ENCODE results near the gene SUGCT. TPM values are rescaled to one million over a fixed set of nuclear protein-coding genes. Genes with fewer than 3 reads are reported as not detected.
"Not testable (repeated sequence)": the region's sequence is repeated elsewhere in the genome, so short reads cannot be mapped to it uniquely, and the experiment has no call there.

The SUGCT gene
- total RNA-seq, 3 donors from 2014 or later: 2.3 to 4.5 (median 4.0) TPM

- Histone ChIP-seq H3K4me1 (no peaks in the 10 kb centered on the region), H3K27me3 (no peaks in the 10 kb centered on the region), H3K36me3 (no peaks in the 10 kb centered on the region), H3K4me3 (no peak overlapping the region), H3K27ac (no peak overlapping the region), H3K9me3 (no peaks in the 10 kb centered on the region)
- TF ChIP-seq POLR2AphosphoS5 (IDR thresholded peaks at IDR 0.05) (no peak), POLR2A (IDR thresholded peaks at IDR 0.05) (no peak), CTCF (IDR thresholded peaks at IDR 0.05) (no peak)
- DNase-seq (ENCODE audit: low spot score in 2 of 2): no peak
- intact Hi-C loops (cut with DNase I; ENCODE audit: low total_unique reads): no loop called here
These were observed 11.9 kb upstream of the SUGCT start for GRCh38 chr7:40122940-40123254.

GRCh38 chr7:40133561-40134427 is 1.0 kb upstream of the SUGCT start:
- intact Hi-C loops (cut with DNase I; ENCODE audit: low total_unique reads): no loop called here
- Histone ChIP-seq H3K4me1 (peaks cover 0 to 5% of the 10 kb centered on the region in 2 donors), H3K27me3 (no peaks in the 10 kb centered on the region), H3K27ac (peak overlapping the region; percentile 84 to 90), H3K4me3 (peak overlapping the region; percentile 91 to 97 (median 97)), H3K36me3 (no peaks in the 10 kb centered on the region), H3K9me3 (no peaks in the 10 kb centered on the region)
- DNase-seq (ENCODE audit: low spot score in 2 of 2): no peak
- TF ChIP-seq POLR2AphosphoS5 (IDR thresholded peaks at IDR 0.05): no peak
- TF ChIP-seq POLR2A (IDR thresholded peaks at IDR 0.05): no peak
- no peak for TF ChIP-seq CTCF (IDR thresholded peaks at IDR 0.05)

- Histone ChIP-seq H3K4me1 (peaks cover 0 to 5% of the 10 kb centered on the region in 2 donors), H3K36me3 (no peaks in the 10 kb centered on the region), H3K27ac (peak overlapping the region; percentile 84 to 90), H3K27me3 (no peaks in the 10 kb centered on the region), H3K4me3 (peak overlapping the region; percentile 91 to 97 (median 97)), H3K9me3 (no peaks in the 10 kb centered on the region)
- intact Hi-C loops (cut with DNase I; ENCODE audit: low total_unique reads): no loop called here
- no peak for DNase-seq (ENCODE audit: low spot score in 2 of 2)
- no peak for TF ChIP-seq CTCF (IDR thresholded peaks at IDR 0.05)
- TF ChIP-seq POLR2AphosphoS5 (IDR thresholded peaks at IDR 0.05): no peak
- TF ChIP-seq POLR2A (IDR thresholded peaks at IDR 0.05): no peak
These were observed 459 bp downstream of the SUGCT start for GRCh38 chr7:40135317-40135610.

- Histone ChIP-seq H3K27ac (no peak overlapping the region), H3K4me3 (no peak overlapping the region), H3K36me3 (no peaks in the 10 kb centered on the region), H3K9me3 (no peaks in the 10 kb centered on the region), H3K4me1 (peaks cover 0 to 5% of the 10 kb centered on the region in 2 donors), H3K27me3 (no peaks in the 10 kb centered on the region)
- no peak for DNase-seq (ENCODE audit: low spot score in 2 of 2)
- intact Hi-C loops (cut with DNase I; ENCODE audit: low total_unique reads): no loop called here
- no peak for TF ChIP-seq POLR2AphosphoS5 (IDR thresholded peaks at IDR 0.05)
- no peak for TF ChIP-seq POLR2A (IDR thresholded peaks at IDR 0.05)
- no peak for TF ChIP-seq CTCF (IDR thresholded peaks at IDR 0.05)
These were observed 2.8 kb downstream of the SUGCT start for GRCh38 chr7:40137563-40137962.

- intact Hi-C loops (cut with DNase I; ENCODE audit: low total_unique reads): no loop called here
- H3K9me3 ChIP-seq: no peaks in the 10 kb centered on the region
- TF ChIP-seq POLR2A (IDR thresholded peaks at IDR 0.05) (no peak), POLR2AphosphoS5 (IDR thresholded peaks at IDR 0.05) (no peak), CTCF (IDR thresholded peaks at IDR 0.05) (no peak)
- no peak overlapping the region for H3K4me3 ChIP-seq
- H3K36me3 ChIP-seq: no peaks in the 10 kb centered on the region
- H3K27me3 ChIP-seq: no peaks in the 10 kb centered on the region
- no peak for DNase-seq (ENCODE audit: low spot score in 2 of 2)
- no peak overlapping the region for H3K27ac ChIP-seq
- H3K4me1 ChIP-seq: no peaks in the 10 kb centered on the region
These were observed 4.2 kb downstream of the SUGCT start for GRCh38 chr7:40138973-40139372.

GRCh38 chr7:40139891-40140290 is 5.1 kb downstream of the SUGCT start:
- DNase-seq (ENCODE audit: low spot score in 2 of 2); H3K4me3 ChIP-seq; intact Hi-C loops (cut with DNase I; ENCODE audit: low total_unique reads); H3K27me3 ChIP-seq; H3K36me3 ChIP-seq; H3K9me3 ChIP-seq; H3K27ac ChIP-seq; H3K4me1 ChIP-seq: not testable (repeated sequence)

GRCh38 chr7:40141916-40142315 is 7.1 kb downstream of the SUGCT start:
- H3K9me3 ChIP-seq; intact Hi-C loops (cut with DNase I; ENCODE audit: low total_unique reads); H3K4me1 ChIP-seq: not testable (repeated sequence)

GRCh38 chr7:40145596-40146130 is 10.9 kb downstream of the SUGCT start:
- intact Hi-C loops (cut with DNase I; ENCODE audit: low total_unique reads); DNase-seq (ENCODE audit: low spot score in 2 of 2); H3K27me3 ChIP-seq; H3K4me1 ChIP-seq; H3K27ac ChIP-seq; H3K36me3 ChIP-seq; H3K4me3 ChIP-seq; H3K9me3 ChIP-seq: not testable (repeated sequence)

More at GRCh38 chr7:40141916-40142315, 7.1 kb downstream of the SUGCT start:
- H3K27ac ChIP-seq; H3K27me3 ChIP-seq; DNase-seq (ENCODE audit: low spot score in 2 of 2); H3K4me3 ChIP-seq; H3K36me3 ChIP-seq: not testable (repeated sequence)
